ENCODE results near the gene SUMF1.

The SUMF1 gene

GRCh38 chr3:4447295-4447999 is 19.6 kb downstream of the SUMF1 start:
- H4K20me1 ChIP-seq (ENCODE audit: insufficient read depth, low read length), result no peaks in the 10 kb centered on the region
- TF ChIP-seq EZH2phosphoT487 (IDR thresholded peaks at IDR 0.05; ENCODE audit: low read length) (no peak), EZH2 (optimal IDR thresholded peaks at IDR 0.05; ENCODE audit: low read depth, low read length) (no peak)
- TF ChIP-seq, protein P1, sequence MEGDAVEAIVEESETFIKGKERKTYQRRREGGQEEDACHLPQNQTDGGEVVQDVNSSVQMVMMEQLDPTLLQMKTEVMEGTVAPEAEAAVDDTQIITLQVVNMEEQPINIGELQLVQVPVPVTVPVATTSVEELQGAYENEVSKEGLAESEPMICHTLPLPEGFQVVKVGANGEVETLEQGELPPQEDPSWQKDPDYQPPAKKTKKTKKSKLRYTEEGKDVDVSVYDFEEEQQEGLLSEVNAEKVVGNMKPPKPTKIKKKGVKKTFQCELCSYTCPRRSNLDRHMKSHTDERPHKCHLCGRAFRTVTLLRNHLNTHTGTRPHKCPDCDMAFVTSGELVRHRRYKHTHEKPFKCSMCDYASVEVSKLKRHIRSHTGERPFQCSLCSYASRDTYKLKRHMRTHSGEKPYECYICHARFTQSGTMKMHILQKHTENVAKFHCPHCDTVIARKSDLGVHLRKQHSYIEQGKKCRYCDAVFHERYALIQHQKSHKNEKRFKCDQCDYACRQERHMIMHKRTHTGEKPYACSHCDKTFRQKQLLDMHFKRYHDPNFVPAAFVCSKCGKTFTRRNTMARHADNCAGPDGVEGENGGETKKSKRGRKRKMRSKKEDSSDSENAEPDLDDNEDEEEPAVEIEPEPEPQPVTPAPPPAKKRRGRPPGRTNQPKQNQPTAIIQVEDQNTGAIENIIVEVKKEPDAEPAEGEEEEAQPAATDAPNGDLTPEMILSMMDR (IDR thresholded peaks at IDR 0.05; ENCODE audit: low read length), result no peak
- no peak overlapping the region for H3K4me2 ChIP-seq (ENCODE audit: low read depth, low read length)
- no peaks in the 10 kb centered on the region for H3K4me1 ChIP-seq (ENCODE audit: low read length)
- H2AFZ ChIP-seq (ENCODE audit: low read length), result no peak overlapping the region
- H3K4me3 ChIP-seq (ENCODE audit: low read length), result no peak overlapping the region
- no peak for DNase-seq
- H3K79me2 ChIP-seq (ENCODE audit: low read length), result no peaks in the 10 kb centered on the region
- no peak overlapping the region for H3K9ac ChIP-seq (ENCODE audit: low read length)
- H3K9me2 ChIP-seq (replicated peaks; ENCODE audit: insufficient read depth, low read length), result no peaks in the 10 kb centered on the region
- no peaks in the 10 kb centered on the region for H3K9me3 ChIP-seq (replicated peaks; ENCODE audit: insufficient read depth, low read length)
- H3K36me3 ChIP-seq (replicated peaks; ENCODE audit: insufficient read depth, low read length), result no peaks in the 10 kb centered on the region
- H3K27ac ChIP-seq (ENCODE audit: low read length), result no peak overlapping the region
- H3F3A ChIP-seq (ENCODE audit: insufficient read depth, low read length), result no peaks in the 10 kb centered on the region
- H3K27me3 ChIP-seq (replicated peaks; ENCODE audit: insufficient read depth, low read length), result no peaks in the 10 kb centered on the region

- Histone ChIP-seq H3K79me2 (ENCODE audit: low read length) (no peaks in the 10 kb centered on the region), H2AFZ (ENCODE audit: low read length) (no peak overlapping the region)
Observed at GRCh38 chr3:4440951-4441350, 26.1 kb downstream of the SUMF1 start.

GRCh38 chr3:4438296-4438695 is 28.8 kb downstream of the SUMF1 start:
- Histone ChIP-seq H3K27me3 (replicated peaks; ENCODE audit: insufficient read depth, low read length) (no peaks in the 10 kb centered on the region), H3K27ac (ENCODE audit: low read length) (no peak overlapping the region), H3K9ac (ENCODE audit: low read length) (no peak overlapping the region), H3K9me3 (replicated peaks; ENCODE audit: insufficient read depth, low read length) (no peaks in the 10 kb centered on the region), H2AFZ (ENCODE audit: low read length) (no peak overlapping the region), H3F3A (ENCODE audit: insufficient read depth, low read length) (no peaks in the 10 kb centered on the region), H3K4me2 (ENCODE audit: low read depth, low read length) (no peak overlapping the region), H3K36me3 (replicated peaks; ENCODE audit: insufficient read depth, low read length) (no peaks in the 10 kb centered on the region), H3K9me2 (replicated peaks; ENCODE audit: insufficient read depth, low read length) (no peaks in the 10 kb centered on the region), H4K20me1 (ENCODE audit: insufficient read depth, low read length) (no peaks in the 10 kb centered on the region), H3K4me3 (ENCODE audit: low read length) (no peak overlapping the region), H3K79me2 (ENCODE audit: low read length) (no peaks in the 10 kb centered on the region), H3K4me1 (ENCODE audit: low read length) (no peaks in the 10 kb centered on the region)
- TF ChIP-seq EZH2phosphoT487 (IDR thresholded peaks at IDR 0.05; ENCODE audit: low read length) (no peak), EZH2 (optimal IDR thresholded peaks at IDR 0.05; ENCODE audit: low read depth, low read length) (no peak)
- TF ChIP-seq, protein P1 (IDR thresholded peaks at IDR 0.05; ENCODE audit: low read length), result no peak
- DNase-seq, result no peak

More at GRCh38 chr3:4440951-4441350, 26.1 kb downstream of the SUMF1 start:
- no peak for TF ChIP-seq EZH2phosphoT487 (IDR thresholded peaks at IDR 0.05; ENCODE audit: low read length)
- TF ChIP-seq, protein P1 (IDR thresholded peaks at IDR 0.05; ENCODE audit: low read length), result no peak
- Histone ChIP-seq H3K4me2 (ENCODE audit: low read depth, low read length) (no peak overlapping the region), H3K9ac (ENCODE audit: low read length) (no peak overlapping the region), H3F3A (ENCODE audit: insufficient read depth, low read length) (no peaks in the 10 kb centered on the region), H3K27ac (ENCODE audit: low read length) (no peak overlapping the region), H3K9me2 (replicated peaks; ENCODE audit: insufficient read depth, low read length) (no peaks in the 10 kb centered on the region), H3K4me3 (ENCODE audit: low read length) (no peak overlapping the region), H3K9me3 (replicated peaks; ENCODE audit: insufficient read depth, low read length) (no peaks in the 10 kb centered on the region), H4K20me1 (ENCODE audit: insufficient read depth, low read length) (no peaks in the 10 kb centered on the region), H3K4me1 (ENCODE audit: low read length) (no peaks in the 10 kb centered on the region), H3K27me3 (replicated peaks; ENCODE audit: insufficient read depth, low read length) (no peaks in the 10 kb centered on the region), H3K36me3 (replicated peaks; ENCODE audit: insufficient read depth, low read length) (no peaks in the 10 kb centered on the region)
- DNase-seq, result no peak
